SW480 (cell line): ENCODE results near the gene BCKDHA.

ENCODE experiments used
- DNase-seq: peaks from one replicate; pipeline ENCODE4 v3.0.0-alpha.2; 2016; ENCODE audit warnings: low spot score

Gene BCKDHA

GRCh38 chr19:41397086-41398049 lies at the start of gene BCKDHA, which contains the start of gene EXOSC5:
Gene BCKDHA (plus strand): TSS chr19:41397818. CDS start chr19:41397828, 10 bp downstream.
Gene EXOSC5 (minus strand): TSS chr19:41397359. CDS start chr19:41397328, 31 bp downstream.
- DNase-seq, result peak; percentile 100

GRCh38 chr19:41350735-41351338 lies 46.8 kb upstream of the BCKDHA start:
- DNase-seq, result no peak

- peak; percentile 36 for DNase-seq
Observed at GRCh38 chr19:41351339-41352245, 46.0 kb upstream of the BCKDHA start.

- no peak for DNase-seq
Observed at GRCh38 chr19:41352279-41352608, 45.4 kb upstream of the BCKDHA start.

- peak; percentile 77 for DNase-seq
Observed at GRCh38 chr19:41352609-41353465, 44.8 kb upstream of the BCKDHA start.

GRCh38 chr19:41353466-41354342 lies 43.9 kb upstream of the BCKDHA start, which contains the start of gene TGFB1:
Gene TGFB1 (minus strand): TSS chr19:41353922. CDS start chr19:41353044, 878 bp downstream.
- peak; percentile 81 for DNase-seq

GRCh38 chr19:41354343-41354953 lies 43.2 kb upstream of the BCKDHA start:
- DNase-seq, result no peak

GRCh38 chr19:41355035-41355434 lies 42.6 kb upstream of the BCKDHA start:
- DNase-seq, result no peak

GRCh38 chr19:41355802-41356201 lies 41.8 kb upstream of the BCKDHA start:
- DNase-seq, result no peak

- DNase-seq, result no peak
Observed at GRCh38 chr19:41356984-41357739, 40.5 kb upstream of the BCKDHA start.

GRCh38 chr19:41357746-41358145 lies 39.9 kb upstream of the BCKDHA start:
- DNase-seq, result no peak

GRCh38 chr19:41359741-41360140 lies 37.9 kb upstream of the BCKDHA start:
- DNase-seq, result no peak

- DNase-seq, result no peak
Observed at GRCh38 chr19:41362143-41362847, 35.3 kb upstream of the BCKDHA start.

- no peak for DNase-seq
Observed at GRCh38 chr19:41363371-41363752, 34.3 kb upstream of the BCKDHA start.

- DNase-seq, result peak; percentile 99
Observed at GRCh38 chr19:41363753-41364523, 33.7 kb upstream of the BCKDHA start, which contains the start of gene B9D2. Gene B9D2 (minus strand): TSS chr19:41364149. CDS start chr19:41363519, 630 bp downstream.

GRCh38 chr19:41364524-41365391 lies 32.9 kb upstream of the BCKDHA start:
- no peak for DNase-seq
